ENCODE results near the gene FOXP1.

The FOXP1 gene

DNA sequence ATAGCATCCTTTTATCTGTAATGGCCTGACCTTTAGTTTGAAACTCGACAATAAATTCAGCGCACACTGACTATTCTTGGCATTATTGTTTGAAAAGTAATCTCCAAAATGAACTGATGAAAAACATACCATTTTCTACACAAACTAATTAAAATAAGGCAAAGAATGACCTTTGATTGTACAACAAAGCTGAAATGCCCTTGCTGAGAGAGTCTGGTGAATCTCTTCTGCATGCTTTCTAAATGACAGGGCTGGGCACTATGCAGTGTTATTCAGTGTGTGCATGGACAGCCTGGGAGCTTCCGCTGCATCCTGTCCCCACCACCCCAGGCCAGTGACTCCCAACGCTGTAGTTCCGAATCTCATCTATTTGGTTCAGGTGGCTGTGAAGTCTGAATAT is 530.8 kb downstream of the FOXP1 start:
- peaks cover 4% of the 10 kb centered on the region for H3K4me1 ChIP-seq (ENCODE audit: insufficient read depth, low read length, severe bottlenecking)
- H3K27me3 ChIP-seq (ENCODE audit: insufficient read depth, low read length) = no peaks in the 10 kb centered on the region
- H3K27ac ChIP-seq (ENCODE audit: low read depth, low read length, poor library complexity, severe bottlenecking) = no peak overlapping the region
- peaks cover 15% of the 10 kb centered on the region for H3K79me2 ChIP-seq (ENCODE audit: insufficient read depth, low read length)
- no peak overlapping the region for H3K9ac ChIP-seq (ENCODE audit: low read length)
- TF ChIP-seq, protein P1, sequence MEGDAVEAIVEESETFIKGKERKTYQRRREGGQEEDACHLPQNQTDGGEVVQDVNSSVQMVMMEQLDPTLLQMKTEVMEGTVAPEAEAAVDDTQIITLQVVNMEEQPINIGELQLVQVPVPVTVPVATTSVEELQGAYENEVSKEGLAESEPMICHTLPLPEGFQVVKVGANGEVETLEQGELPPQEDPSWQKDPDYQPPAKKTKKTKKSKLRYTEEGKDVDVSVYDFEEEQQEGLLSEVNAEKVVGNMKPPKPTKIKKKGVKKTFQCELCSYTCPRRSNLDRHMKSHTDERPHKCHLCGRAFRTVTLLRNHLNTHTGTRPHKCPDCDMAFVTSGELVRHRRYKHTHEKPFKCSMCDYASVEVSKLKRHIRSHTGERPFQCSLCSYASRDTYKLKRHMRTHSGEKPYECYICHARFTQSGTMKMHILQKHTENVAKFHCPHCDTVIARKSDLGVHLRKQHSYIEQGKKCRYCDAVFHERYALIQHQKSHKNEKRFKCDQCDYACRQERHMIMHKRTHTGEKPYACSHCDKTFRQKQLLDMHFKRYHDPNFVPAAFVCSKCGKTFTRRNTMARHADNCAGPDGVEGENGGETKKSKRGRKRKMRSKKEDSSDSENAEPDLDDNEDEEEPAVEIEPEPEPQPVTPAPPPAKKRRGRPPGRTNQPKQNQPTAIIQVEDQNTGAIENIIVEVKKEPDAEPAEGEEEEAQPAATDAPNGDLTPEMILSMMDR (IDR thresholded peaks at IDR 0.05; ENCODE audit: low read length) = no peak
- no peak for TF ChIP-seq EZH2 (IDR thresholded peaks at IDR 0.05; ENCODE audit: borderline replicate concordance, low read length)
- no peak overlapping the region for H2AFZ ChIP-seq (ENCODE audit: low read length)
- no peak overlapping the region for H3K4me3 ChIP-seq (ENCODE audit: low read depth, low read length, poor library complexity, severe bottlenecking)
- peaks cover 80% of the 10 kb centered on the region for H3K36me3 ChIP-seq (ENCODE audit: insufficient read depth, low read length)
- H3F3A ChIP-seq (ENCODE audit: insufficient read depth, low read length) = no peaks in the 10 kb centered on the region
- no peaks in the 10 kb centered on the region for H3K9me2 ChIP-seq (ENCODE audit: low read depth, low read length)
- H3K4me2 ChIP-seq (ENCODE audit: low read length) = no peak overlapping the region
- 0 out of 2 replicates have a peak, but pooled peaks cover 5% of the 10 kb centered on the region for H4K20me1 ChIP-seq (ENCODE audit: insufficient read depth, low read length)
- H3K9me3 ChIP-seq (ENCODE audit: low read length) = no peaks in the 10 kb centered on the region

- H3K9me2 ChIP-seq (ENCODE audit: low read depth, low read length) = no peaks in the 10 kb centered on the region
- H3K4me1 ChIP-seq (ENCODE audit: insufficient read depth, low read length, severe bottlenecking) = no peaks in the 10 kb centered on the region
- H3K4me2 ChIP-seq (ENCODE audit: low read length) = no peak overlapping the region
- peaks cover 11% of the 10 kb centered on the region; the same call in 1 of the 2 replicates for H3K79me2 ChIP-seq (ENCODE audit: insufficient read depth, low read length)
- no peaks in the 10 kb centered on the region for H3K9me3 ChIP-seq (ENCODE audit: low read length)
- TF ChIP-seq, protein P1 (IDR thresholded peaks at IDR 0.05; ENCODE audit: low read length) = no peak
- no peak for TF ChIP-seq EZH2 (IDR thresholded peaks at IDR 0.05; ENCODE audit: borderline replicate concordance, low read length)
- no peak overlapping the region for H2AFZ ChIP-seq (ENCODE audit: low read length)
- no peaks in the 10 kb centered on the region for H3K27me3 ChIP-seq (ENCODE audit: insufficient read depth, low read length)
- H3K9ac ChIP-seq (ENCODE audit: low read length) = no peak overlapping the region
- H3K36me3 ChIP-seq (ENCODE audit: insufficient read depth, low read length) = peaks cover 87% of the 10 kb centered on the region
- H4K20me1 ChIP-seq (ENCODE audit: insufficient read depth, low read length) = 0 out of 2 replicates have a peak, but pooled peaks cover 5% of the 10 kb centered on the region
- no peak overlapping the region for H3K27ac ChIP-seq (ENCODE audit: low read depth, low read length, poor library complexity, severe bottlenecking)
- H3K4me3 ChIP-seq (ENCODE audit: low read depth, low read length, poor library complexity, severe bottlenecking) = no peak overlapping the region
- H3F3A ChIP-seq (ENCODE audit: insufficient read depth, low read length) = no peaks in the 10 kb centered on the region
Observed at GRCh38 chr3:71051893-71052687, 531.4 kb downstream of the FOXP1 start.

GRCh38 chr3:71051259-71051595 is 532.3 kb downstream of the FOXP1 start:
- H3K79me2 ChIP-seq (ENCODE audit: insufficient read depth, low read length) = peaks cover 9% of the 10 kb centered on the region; the same call in 1 of the 2 replicates

More at GRCh38 chr3:71051259-71051595, 532.3 kb downstream of the FOXP1 start:
- Histone ChIP-seq H3K36me3 (ENCODE audit: insufficient read depth, low read length) (peaks cover 95% of the 10 kb centered on the region), H2AFZ (ENCODE audit: low read length) (no peak overlapping the region), H3K4me2 (ENCODE audit: low read length) (no peak overlapping the region), H3K9ac (ENCODE audit: low read length) (no peak overlapping the region), H3K27me3 (ENCODE audit: insufficient read depth, low read length) (no peaks in the 10 kb centered on the region), H3K4me1 (ENCODE audit: insufficient read depth, low read length, severe bottlenecking) (no peaks in the 10 kb centered on the region), H3F3A (ENCODE audit: insufficient read depth, low read length) (no peaks in the 10 kb centered on the region), H3K4me3 (ENCODE audit: low read depth, low read length, poor library complexity, severe bottlenecking) (no peak overlapping the region), H3K27ac (ENCODE audit: low read depth, low read length, poor library complexity, severe bottlenecking) (no peak overlapping the region), H3K9me2 (ENCODE audit: low read depth, low read length) (no peaks in the 10 kb centered on the region), H3K9me3 (ENCODE audit: low read length) (no peaks in the 10 kb centered on the region), H4K20me1 (ENCODE audit: insufficient read depth, low read length) (0 out of 2 replicates have a peak, but pooled peaks cover 5% of the 10 kb centered on the region)
- TF ChIP-seq, protein P1 (IDR thresholded peaks at IDR 0.05; ENCODE audit: low read length) = no peak
- TF ChIP-seq EZH2 (IDR thresholded peaks at IDR 0.05; ENCODE audit: borderline replicate concordance, low read length) = no peak
